ENCODE measurements around the gene TKTL1.
"Not testable (repeated sequence)": the region's sequence is repeated elsewhere in the genome, so short reads cannot be mapped to it uniquely, and the experiment has no call there.

TKTL1 gene

GRCh38 chrX:154343620-154344019, 48.0 kb downstream of the TKTL1 start:
- not testable (repeated sequence) for DNase-seq (ENCODE audit: low read depth in 2 of 2)

GRCh38 chrX:154348114-154348531, 52.5 kb downstream of the TKTL1 start:
- DNase-seq (ENCODE audit: low read depth in 2 of 2): no peak

GRCh38 chrX:154348646-154349358, 53.2 kb downstream of the TKTL1 start:
- no peak for DNase-seq (ENCODE audit: low read depth in 2 of 2)

GRCh38 chrX:154349359-154349935, 53.9 kb downstream of the TKTL1 start:
- no peak for DNase-seq (ENCODE audit: low read depth in 2 of 2)

GRCh38 chrX:154349979-154350378, 54.4 kb downstream of the TKTL1 start:
- DNase-seq (ENCODE audit: low read depth in 2 of 2): no peak

- no peak for DNase-seq (ENCODE audit: low read depth in 2 of 2)
These were observed 55.0 kb downstream of the TKTL1 start for GRCh38 chrX:154350429-154351182.

GRCh38 chrX:154351183-154352011, 55.8 kb downstream of the TKTL1 start:
- DNase-seq (ENCODE audit: low read depth in 2 of 2): no peak

- no peak for DNase-seq (ENCODE audit: low read depth in 2 of 2)
These were observed 56.4 kb downstream of the TKTL1 start for GRCh38 chrX:154352012-154352401.

GRCh38 chrX:154352466-154352865, 56.9 kb downstream of the TKTL1 start:
- DNase-seq (ENCODE audit: low read depth in 2 of 2): no peak

- DNase-seq (ENCODE audit: low read depth in 2 of 2): no peak
These were observed 57.7 kb downstream of the TKTL1 start for GRCh38 chrX:154353172-154353843.

- no peak for DNase-seq (ENCODE audit: low read depth in 2 of 2)
These were observed 58.4 kb downstream of the TKTL1 start for GRCh38 chrX:154354013-154354412.

GRCh38 chrX:154354516-154354915, 58.9 kb downstream of the TKTL1 start:
- no peak for DNase-seq (ENCODE audit: low read depth in 2 of 2)

GRCh38 chrX:154355094-154355775, 59.6 kb downstream of the TKTL1 start:
- DNase-seq (ENCODE audit: low read depth in 2 of 2): no peak

- DNase-seq (ENCODE audit: low read depth in 2 of 2): no peak
These were observed 60.2 kb downstream of the TKTL1 start for GRCh38 chrX:154355776-154356140.

GRCh38 chrX:154356596-154356995, 61.0 kb downstream of the TKTL1 start:
- no peak for DNase-seq (ENCODE audit: low read depth in 2 of 2)

- no peak for DNase-seq (ENCODE audit: low read depth in 2 of 2)
These were observed 61.6 kb downstream of the TKTL1 start for GRCh38 chrX:154357205-154357604.

- no peak for DNase-seq (ENCODE audit: low read depth in 2 of 2)
These were observed 62.4 kb downstream of the TKTL1 start for GRCh38 chrX:154358011-154358410.

GRCh38 chrX:154358829-154359228, 63.2 kb downstream of the TKTL1 start:
- DNase-seq (ENCODE audit: low read depth in 2 of 2): no peak

GRCh38 chrX:154359362-154360154, 64.0 kb downstream of the TKTL1 start:
- no peak for DNase-seq (ENCODE audit: low read depth in 2 of 2)

GRCh38 chrX:154360155-154360713, 64.6 kb downstream of the TKTL1 start:
- DNase-seq (ENCODE audit: low read depth in 2 of 2): no peak
